ENCODE results near the gene PSEN2. TPM values are rescaled to one million over a fixed set of nuclear protein-coding genes. Genes with fewer than 3 reads are reported as not detected.

The PSEN2 gene
- total and polyA plus RNA-seq, 9 of the 15 experiments (the other 6 are each of a cell fraction or from before 2014, with no cell fraction given): 2.3 to 21.5 (median 13.7) TPM

DNA sequence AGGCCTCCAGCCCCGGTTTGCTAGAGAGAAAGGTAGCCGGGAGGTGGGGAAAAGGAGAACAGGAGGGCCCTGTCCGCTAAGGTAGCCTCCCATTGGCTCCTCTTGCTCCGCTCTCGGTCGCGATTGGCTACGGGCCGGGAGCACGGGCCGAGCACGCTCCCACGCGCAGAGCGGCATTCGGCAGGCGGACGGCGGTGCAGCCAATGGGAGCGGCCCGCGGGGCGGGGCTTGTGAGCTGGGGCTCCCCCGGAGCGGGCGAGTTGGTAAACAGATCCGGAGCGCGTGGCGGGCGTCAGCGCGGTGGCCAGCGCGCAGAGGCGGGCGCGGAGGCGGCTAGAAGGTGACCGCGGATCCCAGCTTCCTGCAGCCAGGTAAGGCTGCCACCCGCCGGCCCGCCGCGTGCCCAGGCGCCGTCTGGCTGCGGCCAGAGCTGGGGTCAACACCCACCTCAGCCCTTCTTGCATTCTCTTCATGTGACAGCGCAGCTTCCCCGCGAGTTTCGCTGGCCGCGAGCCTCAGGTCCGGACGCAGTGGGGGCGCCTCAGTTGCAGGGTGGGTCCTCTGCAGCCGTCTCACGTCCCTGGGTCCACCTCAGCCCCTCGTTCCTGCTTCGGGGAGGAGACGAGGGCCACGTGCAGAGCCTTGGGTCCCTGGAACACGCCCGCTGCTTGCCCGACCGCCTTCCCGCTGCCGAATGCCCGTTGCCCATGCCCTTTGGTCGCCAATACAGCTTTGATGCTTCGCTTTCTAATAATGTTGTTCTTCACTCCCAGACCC is 69.8 kb downstream of the PSEN2 start, which contains the start of gene COQ8A (continued):
- no peak for TF ChIP-seq GTF2E2 (tag; IDR thresholded peaks at IDR 0.05)
- TF ChIP-seq, protein P1, sequence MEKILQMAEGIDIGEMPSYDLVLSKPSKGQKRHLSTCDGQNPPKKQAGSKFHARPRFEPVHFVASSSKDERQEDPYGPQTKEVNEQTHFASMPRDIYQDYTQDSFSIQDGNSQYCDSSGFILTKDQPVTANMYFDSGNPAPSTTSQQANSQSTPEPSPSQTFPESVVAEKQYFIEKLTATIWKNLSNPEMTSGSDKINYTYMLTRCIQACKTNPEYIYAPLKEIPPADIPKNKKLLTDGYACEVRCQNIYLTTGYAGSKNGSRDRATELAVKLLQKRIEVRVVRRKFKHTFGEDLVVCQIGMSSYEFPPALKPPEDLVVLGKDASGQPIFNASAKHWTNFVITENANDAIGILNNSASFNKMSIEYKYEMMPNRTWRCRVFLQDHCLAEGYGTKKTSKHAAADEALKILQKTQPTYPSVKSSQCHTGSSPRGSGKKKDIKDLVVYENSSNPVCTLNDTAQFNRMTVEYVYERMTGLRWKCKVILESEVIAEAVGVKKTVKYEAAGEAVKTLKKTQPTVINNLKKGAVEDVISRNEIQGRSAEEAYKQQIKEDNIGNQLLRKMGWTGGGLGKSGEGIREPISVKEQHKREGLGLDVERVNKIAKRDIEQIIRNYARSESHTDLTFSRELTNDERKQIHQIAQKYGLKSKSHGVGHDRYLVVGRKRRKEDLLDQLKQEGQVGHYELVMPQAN (IDR thresholded peaks at IDR 0.05; ENCODE audit: borderline replicate concordance): peak; percentile 93
- TF ChIP-seq TCF7L2 (IDR thresholded peaks at IDR 0.05; ENCODE audit: low read depth, low read length): no peak
- no peak for TF ChIP-seq NR2C2 (CRISPR knock-in tag; IDR thresholded peaks at IDR 0.05)
- TF ChIP-seq NR2C2 (tag; IDR thresholded peaks at IDR 0.05): peak; percentile 83
- TF ChIP-seq PKNOX1 (IDR thresholded peaks at IDR 0.05): peak; percentile 66
- TF ChIP-seq, protein P2, sequence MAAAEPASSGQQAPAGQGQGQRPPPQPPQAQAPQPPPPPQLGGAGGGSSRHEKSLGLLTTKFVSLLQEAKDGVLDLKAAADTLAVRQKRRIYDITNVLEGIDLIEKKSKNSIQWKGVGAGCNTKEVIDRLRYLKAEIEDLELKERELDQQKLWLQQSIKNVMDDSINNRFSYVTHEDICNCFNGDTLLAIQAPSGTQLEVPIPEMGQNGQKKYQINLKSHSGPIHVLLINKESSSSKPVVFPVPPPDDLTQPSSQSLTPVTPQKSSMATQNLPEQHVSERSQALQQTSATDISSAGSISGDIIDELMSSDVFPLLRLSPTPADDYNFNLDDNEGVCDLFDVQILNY (CRISPR knock-in tag; IDR thresholded peaks at IDR 0.05): no peak
- no peak for TF ChIP-seq NFIC (IDR thresholded peaks at IDR 0.05)
- TF ChIP-seq ETV6 (IDR thresholded peaks at IDR 0.05; ENCODE audit: borderline replicate concordance in 1 of 2, low read depth in 2 of 2, low read length in 1 of 2): no peak
- TF ChIP-seq ETV6 (CRISPR knock-in tag; IDR thresholded peaks at IDR 0.05; ENCODE audit: borderline replicate concordance): no peak; the same call in 1 of the 2 replicates
- TF ChIP-seq, protein P3, sequence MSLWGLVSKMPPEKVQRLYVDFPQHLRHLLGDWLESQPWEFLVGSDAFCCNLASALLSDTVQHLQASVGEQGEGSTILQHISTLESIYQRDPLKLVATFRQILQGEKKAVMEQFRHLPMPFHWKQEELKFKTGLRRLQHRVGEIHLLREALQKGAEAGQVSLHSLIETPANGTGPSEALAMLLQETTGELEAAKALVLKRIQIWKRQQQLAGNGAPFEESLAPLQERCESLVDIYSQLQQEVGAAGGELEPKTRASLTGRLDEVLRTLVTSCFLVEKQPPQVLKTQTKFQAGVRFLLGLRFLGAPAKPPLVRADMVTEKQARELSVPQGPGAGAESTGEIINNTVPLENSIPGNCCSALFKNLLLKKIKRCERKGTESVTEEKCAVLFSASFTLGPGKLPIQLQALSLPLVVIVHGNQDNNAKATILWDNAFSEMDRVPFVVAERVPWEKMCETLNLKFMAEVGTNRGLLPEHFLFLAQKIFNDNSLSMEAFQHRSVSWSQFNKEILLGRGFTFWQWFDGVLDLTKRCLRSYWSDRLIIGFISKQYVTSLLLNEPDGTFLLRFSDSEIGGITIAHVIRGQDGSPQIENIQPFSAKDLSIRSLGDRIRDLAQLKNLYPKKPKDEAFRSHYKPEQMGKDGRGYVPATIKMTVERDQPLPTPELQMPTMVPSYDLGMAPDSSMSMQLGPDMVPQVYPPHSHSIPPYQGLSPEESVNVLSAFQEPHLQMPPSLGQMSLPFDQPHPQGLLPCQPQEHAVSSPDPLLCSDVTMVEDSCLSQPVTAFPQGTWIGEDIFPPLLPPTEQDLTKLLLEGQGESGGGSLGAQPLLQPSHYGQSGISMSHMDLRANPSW (CRISPR knock-in tag; IDR thresholded peaks at IDR 0.05): peak; percentile 70; the same call in 1 of the 2 replicates
- no peak for TF ChIP-seq ZNF384 (IDR thresholded peaks at IDR 0.05; ENCODE audit: low read depth, low read length)
- no peak for TF ChIP-seq ZNF184 (CRISPR knock-in tag; IDR thresholded peaks at IDR 0.05)
- TF ChIP-seq FOSL1 (tag; conservative IDR thresholded peaks at IDR 0.05): no peak
- TF ChIP-seq NRF1 (conservative IDR thresholded peaks at IDR 0.05 in 1 of 2, IDR thresholded peaks at IDR 0.05 in 1 of 2): no peak
- no peak for TF ChIP-seq NCOA4 (IDR thresholded peaks at IDR 0.05; ENCODE audit: partially characterized antibody)
- TF ChIP-seq POLR2B (IDR thresholded peaks at IDR 0.05; ENCODE audit: low read depth, partially characterized antibody): peak; percentile 6
- no peak for TF ChIP-seq CBX8 (IDR thresholded peaks at IDR 0.05; ENCODE audit: borderline replicate concordance, extremely low read depth, low read depth, low read length, poor library complexity, severe bottlenecking)
- TF ChIP-seq SAFB (IDR thresholded peaks at IDR 0.05; ENCODE audit: borderline replicate concordance, low read depth, low read length): no peak
- TF ChIP-seq SRSF3 (IDR thresholded peaks at IDR 0.05; ENCODE audit: insufficient read depth, low read length): no peak
